ENCODE results near the gene CAPN12.
"Not testable (repeated sequence)": the region's sequence is repeated elsewhere in the genome, so short reads cannot be mapped to it uniquely, and the experiment has no call there.

The CAPN12 gene, protein sequence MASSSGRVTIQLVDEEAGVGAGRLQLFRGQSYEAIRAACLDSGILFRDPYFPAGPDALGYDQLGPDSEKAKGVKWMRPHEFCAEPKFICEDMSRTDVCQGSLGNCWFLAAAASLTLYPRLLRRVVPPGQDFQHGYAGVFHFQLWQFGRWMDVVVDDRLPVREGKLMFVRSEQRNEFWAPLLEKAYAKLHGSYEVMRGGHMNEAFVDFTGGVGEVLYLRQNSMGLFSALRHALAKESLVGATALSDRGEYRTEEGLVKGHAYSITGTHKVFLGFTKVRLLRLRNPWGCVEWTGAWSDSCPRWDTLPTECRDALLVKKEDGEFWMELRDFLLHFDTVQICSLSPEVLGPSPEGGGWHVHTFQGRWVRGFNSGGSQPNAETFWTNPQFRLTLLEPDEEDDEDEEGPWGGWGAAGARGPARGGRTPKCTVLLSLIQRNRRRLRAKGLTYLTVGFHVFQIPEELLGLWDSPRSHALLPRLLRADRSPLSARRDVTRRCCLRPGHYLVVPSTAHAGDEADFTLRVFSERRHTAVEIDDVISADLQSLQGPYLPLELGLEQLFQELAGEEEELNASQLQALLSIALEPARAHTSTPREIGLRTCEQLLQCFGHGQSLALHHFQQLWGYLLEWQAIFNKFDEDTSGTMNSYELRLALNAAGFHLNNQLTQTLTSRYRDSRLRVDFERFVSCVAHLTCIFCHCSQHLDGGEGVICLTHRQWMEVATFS

DNA sequence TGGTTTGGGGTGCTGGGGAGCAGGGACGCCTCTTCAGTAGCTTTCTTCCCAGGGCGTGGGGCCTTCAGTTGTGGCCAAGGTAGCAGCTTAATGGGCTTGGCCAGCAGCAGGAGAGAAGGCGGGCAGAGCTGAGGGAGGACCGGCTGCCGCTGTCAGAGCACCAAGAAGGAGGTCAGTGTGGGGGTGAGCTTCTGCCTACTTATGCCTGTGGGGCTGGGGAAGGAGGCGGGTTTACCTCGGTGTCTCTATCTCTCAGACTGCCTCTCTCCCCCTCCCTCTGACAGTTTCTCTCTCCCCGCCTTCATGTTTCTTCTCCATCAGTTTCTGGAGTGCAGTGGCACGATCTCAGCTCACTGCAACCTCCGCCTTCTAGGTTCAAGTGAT lies at the start of gene CAPN12:
Gene CAPN12 (minus strand): TSS at position 177 of the 384 bp plus-strand sequence. CDS start 309 bp downstream, outside the sequence.
- DNase-seq: no peak

DNA sequence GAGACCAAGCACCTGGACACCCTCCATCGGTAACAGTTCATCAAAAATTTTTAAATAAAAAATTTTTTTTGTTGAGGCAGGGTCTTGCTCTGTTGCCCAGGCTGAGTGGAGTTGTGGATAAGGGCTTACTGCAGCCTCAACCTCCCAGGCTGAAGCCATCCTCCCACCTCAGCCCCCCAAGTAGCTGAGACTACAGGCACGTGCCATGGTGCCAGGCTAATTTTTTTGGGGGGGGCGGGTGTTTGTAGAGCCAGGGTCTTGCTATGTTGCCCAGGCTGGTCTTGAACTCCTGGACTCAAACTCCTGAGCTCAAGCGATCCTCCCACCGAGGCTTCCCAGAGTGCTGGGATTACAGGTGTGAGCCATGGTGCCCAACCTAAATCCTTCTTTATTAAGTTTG lies 49.4 kb upstream of the CAPN12 start:
- no peak for DNase-seq

DNA sequence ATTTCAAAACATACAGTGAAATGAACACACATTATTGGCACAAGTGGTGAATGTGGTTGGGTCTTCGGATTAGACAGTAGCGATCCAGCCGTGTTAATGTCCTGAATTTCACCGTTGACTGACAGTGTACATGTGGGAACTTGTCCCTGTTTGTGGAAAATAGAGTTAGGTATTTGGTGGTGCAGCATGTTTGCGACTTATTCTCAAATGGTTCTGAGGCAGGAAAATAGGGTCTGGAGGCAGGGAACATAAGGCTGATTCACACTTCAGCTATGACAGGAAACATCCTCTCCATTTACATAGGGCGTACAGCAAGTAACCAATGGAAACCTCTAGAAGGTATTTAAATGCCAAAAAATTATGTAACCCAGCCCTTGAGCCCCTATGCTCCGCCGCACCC lies 48.9 kb upstream of the CAPN12 start:
- DNase-seq: peak in 1 of 2 experiments; percentile 24

DNA sequence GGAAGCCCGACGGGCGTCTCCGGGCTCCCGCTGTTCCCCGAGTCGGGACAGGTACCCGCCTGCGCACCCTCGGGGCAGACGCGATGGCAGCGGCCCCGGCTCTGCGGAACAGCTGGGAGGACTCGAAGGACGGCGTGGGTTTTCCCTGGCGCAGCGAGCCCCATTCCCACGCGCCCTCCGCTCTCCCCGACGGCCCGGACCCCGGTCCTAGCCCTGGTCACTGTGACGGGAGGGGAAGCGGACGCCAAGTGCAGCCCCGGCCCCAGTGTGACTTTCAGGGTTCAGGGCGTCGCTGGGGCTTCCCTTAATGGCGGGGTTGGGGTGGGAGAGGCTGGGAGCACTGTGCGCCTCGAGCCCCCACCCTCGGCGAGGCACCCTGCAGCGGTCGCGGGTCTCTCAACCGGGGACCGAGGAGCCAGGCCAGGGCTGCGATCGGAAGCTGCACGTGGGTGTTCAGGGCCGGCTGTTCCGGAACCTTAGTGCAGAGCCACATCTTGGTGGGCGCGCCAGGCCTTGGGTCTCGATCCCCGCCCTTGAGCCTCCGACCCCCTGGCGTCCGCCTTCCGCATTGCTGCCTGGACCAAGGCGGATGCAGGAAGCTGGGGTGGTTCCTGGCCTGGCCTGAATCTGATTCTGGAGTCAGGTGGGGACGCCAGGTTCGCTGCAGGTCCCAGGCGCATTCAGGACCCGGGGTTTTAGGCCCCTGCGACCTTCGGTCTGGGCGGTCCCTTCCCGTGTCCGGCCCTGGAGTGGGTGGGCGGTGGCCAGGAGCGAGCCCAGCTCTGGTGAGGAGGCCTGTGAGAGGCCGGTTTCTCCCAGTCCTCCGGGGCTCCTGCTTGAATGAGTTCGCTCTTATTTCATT lies 48.2 kb upstream of the CAPN12 start:
- DNase-seq: no peak

DNA sequence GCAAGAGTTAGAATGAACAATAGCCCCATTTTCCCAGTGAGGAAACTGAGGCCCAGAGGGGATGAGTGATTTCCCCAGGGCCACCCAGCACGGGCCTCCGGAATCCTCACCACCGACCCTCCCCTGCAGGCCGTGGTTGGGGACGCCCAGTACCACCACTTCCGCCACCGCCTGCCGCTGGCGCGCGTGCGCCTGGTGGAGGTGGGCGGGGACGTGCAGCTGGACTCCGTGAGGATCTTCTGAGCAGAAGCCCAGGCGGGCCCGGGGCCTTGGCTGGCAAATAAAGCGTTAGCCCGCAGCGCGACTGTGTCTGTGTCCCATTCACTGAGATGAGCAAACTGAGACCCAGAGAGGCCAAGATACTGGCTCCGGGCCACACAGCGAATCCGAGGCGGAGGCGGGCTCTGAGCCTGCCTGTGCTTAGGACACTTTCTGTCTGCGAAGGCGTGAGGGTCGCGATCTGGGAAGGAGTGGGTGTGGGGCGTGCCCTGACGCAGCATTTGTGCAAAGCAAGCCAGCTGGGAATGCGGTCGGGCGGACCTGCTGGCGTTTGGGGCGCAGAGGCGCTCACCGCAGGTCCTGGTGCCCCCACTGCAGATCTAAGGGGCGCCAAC lies 47.3 kb upstream of the CAPN12 start:
- not testable (repeated sequence) for DNase-seq

DNA sequence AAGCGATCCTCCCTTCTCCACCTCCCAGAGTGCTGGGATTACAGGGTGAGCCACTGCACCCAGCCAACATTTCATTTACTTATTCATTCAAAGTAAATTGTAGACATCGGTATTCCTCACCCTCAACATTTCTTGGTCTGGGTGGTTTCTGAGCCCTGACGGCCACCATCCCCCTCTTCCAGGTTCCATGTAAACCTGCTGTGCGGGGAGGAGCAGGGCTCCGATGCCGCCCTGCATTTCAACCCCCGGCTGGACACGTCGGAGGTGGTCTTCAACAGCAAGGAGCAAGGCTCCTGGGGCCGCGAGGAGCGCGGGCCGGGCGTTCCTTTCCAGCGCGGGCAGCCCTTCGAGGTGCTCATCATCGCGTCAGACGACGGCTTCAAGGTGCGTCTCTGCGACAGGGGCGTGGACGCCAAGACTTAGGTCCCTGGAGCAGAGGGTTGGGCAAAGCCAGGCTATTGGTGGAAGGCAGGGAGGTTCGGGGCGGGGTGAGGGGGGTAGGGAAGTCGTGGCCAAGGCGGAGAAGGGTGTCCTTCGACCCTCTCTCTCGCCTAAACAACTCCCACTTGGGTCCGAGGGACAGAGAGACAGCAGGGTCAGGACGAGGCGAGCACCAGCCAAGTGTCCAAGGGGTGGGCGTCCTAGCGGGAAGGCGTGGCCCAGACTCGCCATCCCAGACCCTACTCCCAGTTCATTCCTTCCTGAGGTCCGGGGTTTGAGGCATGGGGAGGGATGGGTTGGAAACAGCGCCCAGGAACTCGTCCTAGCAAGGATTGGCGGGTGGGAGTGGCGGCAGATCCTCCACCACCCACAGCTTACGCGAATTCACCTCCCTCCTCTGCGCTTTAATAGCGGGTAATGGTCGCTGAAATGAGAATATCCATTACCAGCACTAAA lies 46.5 kb upstream of the CAPN12 start:
- not testable (repeated sequence) for DNase-seq

DNA sequence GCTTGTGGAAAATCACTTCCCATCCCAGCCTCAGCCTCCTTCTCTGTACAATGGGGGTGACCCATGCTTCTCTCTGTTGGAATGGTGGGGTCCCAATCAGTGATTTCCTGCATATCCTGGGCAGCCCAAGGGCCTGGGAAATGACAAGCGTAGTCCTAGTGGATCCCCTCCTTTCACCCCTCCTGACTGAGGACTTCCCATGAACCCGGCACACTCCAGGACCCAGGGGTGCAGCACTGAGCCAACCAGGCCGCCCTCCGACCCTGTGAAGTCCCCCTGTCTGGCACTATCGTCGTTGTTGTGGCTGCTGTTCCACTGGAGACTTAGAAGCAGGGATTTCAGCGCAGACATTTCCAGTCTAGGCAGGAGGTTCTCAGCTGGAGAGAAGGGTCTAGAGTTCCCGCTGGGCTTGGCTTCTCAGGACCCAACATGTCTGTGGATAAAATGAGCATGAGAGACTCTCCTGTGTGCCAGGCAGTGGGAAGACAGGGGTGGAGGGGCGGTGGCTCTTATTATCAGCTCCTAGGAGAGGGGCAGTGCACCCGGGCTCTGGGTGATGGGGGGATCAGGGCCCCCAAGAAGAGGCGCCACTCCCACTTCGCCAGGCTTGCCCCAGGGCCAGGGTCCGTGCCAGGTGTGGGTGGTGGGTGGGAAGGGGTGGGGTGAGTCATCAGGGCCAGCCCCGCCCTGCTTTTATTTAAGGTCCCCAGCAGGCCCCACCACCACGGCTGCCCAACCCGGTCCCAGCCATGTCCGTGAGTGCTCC lies 44.4 kb upstream of the CAPN12 start, which contains the start of gene LGALS7B:
Gene LGALS7B (plus strand): TSS at position 723 of the 766 bp plus-strand sequence. CDS start 27 bp downstream, at position 750.
- DNase-seq: no peak

DNA sequence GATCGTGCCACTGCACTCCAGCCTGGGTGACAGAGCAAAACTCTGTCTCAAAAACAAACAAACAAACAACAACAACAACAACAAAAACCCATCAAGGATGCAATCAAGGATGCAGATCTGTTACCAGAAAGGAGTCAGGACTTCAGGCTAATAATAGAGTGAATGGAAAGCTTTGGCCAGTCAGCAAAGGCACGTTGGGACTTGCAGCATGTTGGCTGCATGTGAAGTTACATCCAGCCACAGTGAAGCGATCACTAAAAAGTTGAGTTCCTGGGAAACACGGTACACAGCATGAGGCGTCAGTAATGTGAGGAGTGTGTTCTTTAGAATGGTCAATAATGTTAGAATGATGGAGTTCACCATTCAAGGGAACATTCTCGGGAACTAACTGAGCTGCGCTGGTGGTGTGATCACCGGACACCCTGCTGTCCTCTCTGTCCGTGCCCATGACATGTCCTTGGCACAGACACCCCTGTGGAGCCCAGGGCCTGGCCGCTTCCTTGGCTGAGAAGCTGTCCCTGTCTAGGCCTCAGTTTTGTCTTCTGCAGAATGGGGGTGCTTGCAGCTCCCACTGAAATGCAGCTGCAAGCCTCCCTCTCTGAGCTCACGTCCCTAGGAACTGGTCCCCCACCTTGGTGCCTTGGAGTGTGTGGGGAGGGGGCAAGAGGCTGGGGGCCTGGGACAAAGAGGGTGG lies 42.4 kb upstream of the CAPN12 start:
- DNase-seq: no peak

DNA sequence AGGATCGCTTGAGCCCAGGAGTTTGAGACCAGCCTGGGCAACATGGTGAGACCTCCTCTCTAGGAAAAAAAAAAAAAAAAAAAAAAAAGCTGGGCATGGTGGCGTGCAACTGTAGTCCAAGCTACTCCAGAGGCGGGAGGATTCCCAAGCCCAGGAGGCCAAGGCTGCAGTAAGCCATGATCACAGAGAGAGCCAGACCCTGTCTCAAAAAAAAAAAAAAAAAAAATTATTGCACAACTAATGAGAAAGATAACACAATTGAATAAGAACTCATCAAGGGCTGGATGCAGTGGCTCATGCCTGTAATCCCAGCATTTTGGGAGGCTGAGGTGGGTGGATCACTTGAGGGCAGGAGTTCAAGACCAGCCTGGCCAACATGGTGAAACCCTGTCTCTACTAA lies 41.8 kb upstream of the CAPN12 start:
- not testable (repeated sequence) for DNase-seq

DNA sequence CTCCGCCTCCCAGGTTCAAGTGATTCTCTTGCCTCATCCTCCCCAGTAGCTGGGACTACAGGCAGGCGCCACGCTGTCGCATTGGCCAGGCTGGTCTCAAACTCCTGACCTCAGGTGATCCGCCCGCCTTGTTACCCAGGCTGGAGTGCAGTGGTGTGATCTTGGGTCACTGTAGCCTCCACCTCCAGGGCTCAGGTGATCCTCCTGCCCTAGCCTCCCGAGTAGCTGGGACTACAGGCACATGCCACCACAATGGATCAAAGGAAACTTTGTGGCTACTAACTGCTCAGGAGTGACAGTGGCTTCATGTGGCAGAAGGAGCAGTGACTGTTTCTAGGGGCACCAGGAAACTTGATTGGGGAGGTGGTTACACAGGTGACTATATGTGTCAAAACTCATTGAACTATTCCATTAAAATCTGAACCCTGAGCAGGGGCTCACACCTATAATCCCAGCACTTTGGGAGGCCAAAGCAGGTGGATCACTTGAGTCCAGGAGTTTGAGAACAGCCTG lies 41.0 kb upstream of the CAPN12 start:
- no peak for DNase-seq

DNA sequence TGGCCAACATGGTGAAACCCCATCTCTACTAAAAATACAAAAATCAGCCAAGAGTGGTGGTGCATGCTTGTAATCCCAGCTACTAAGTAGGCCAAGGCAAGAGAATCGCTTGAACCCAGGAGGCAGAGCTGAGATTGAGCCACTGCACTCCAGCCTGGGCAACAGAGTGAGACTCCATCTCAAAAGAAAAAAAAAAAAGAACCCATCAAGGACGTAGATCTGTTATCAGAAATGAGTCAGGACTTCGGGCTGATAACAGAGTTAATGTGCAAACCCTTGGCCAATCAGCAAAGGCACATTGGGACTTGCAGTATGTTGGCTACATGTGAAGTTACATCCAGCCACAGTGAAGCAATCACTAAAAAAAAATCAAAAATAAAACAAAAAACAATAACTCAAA lies 40.0 kb upstream of the CAPN12 start:
- no peak for DNase-seq

DNA sequence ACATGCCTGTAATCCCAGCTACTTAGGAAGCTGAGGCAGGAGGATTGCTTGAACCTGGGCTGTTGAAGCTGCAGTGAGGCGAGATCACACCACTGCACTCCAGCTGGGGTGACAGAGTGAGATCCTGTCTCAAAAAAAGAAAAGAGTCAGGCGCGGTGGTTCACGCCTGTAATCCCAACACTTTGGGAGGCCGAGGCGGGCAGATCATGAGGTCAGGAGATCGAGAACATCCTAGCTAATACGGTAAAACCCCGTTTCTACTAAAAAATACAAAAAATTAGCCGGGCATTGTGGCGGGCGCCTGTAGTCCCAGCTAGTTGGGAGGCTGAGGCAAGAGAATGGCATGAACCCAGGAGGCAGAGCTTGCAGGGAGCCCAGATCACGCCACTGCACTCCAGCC lies 37.9 kb upstream of the CAPN12 start:
- not testable (repeated sequence) for DNase-seq

DNA sequence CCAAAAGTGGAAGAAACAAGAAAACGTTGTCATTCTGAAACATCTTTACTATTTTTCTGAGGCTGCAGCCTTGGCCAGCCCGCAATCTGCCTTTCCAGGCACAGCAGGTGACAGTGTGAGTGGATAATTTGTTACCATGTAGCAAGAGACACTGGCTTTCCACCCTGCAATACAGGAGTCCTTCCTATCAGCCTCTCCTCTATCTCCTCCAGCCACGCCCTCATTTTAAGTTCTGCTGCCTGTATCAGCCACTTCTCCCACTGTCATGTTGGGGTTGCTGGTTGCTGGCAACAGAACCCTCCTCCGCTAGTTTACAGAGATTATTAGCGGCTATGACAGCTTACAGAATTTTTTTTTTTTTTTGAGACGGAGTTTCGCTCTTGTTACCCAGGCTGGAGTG lies 36.8 kb upstream of the CAPN12 start:
- no peak for DNase-seq

DNA sequence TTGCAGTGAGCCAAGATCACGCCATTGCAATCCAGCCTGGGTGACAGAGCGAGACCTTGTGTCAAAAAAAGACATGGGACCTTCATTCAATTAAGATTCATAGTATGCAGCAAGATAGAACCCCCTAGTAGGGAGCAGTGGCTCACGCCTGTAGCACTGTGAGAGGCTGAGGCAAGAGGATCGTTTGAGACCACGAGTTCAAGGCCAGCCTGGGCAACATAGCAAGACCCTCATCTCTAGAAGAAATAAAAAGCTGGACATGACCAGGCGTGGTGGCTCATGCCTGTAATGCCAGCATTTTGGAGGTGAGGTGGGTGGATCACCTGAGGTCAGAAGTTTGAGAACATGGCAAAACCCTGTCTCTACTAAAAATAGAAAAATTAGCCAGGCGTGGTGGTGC lies 36.2 kb upstream of the CAPN12 start:
- DNase-seq: no peak

DNA sequence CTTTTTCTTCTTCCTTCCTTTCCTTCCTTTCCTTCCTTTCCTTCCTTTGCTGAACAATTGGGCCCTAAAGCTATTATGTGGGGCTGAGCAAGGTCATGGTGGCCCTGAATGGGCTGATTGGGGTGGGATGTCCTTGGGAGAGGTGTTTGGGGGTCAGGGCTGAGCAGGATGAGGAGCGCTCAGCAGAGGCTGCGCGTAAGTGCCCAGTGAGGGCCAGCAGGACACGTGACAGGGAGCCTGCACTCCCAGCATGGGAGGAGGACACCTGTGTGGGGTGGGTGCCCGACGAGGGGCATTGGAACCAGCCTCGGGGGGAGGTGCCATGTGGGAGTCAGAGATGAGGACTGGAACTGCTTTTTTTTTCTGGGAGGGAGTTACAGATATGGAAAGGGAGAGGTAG lies 34.5 kb upstream of the CAPN12 start:
- DNase-seq: no peak

DNA sequence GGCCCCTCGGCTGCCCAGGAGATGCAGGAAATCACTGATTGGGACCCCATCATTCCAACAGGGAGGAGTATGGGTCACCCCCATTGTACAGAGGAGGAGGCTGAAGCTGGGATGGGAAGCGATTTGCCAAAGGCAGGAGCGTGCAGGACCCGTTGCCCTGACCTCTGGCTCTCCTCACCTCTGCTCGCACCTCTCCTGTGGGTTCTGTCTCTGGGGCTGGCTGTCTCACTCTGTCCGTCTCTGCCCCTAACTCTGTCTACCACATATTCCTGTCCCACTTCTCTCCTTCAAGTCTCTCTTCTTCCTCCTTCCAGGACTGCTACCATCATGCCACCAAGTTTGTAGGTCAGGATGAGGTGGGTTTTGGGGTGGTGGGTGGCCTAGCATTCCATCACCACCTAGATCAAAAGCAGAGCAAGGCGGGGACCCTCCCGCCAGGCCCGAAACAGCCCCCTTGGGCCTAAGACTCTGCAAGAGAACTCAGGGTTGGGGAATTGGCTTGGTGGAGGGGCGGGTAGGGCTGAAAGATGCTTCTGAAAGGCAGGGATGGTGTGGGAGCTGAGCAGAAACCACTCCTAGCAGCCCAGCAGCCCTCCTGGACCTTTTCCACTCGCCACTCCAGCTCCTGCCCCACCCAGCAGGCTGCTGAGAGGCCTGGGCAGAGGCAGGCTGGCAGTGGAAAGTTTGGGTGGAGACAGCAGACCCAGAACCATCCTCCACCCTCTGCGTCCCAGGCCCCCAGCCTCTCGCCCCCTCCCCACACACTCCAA lies 30.1 kb upstream of the CAPN12 start:
- DNase-seq: no peak

DNA sequence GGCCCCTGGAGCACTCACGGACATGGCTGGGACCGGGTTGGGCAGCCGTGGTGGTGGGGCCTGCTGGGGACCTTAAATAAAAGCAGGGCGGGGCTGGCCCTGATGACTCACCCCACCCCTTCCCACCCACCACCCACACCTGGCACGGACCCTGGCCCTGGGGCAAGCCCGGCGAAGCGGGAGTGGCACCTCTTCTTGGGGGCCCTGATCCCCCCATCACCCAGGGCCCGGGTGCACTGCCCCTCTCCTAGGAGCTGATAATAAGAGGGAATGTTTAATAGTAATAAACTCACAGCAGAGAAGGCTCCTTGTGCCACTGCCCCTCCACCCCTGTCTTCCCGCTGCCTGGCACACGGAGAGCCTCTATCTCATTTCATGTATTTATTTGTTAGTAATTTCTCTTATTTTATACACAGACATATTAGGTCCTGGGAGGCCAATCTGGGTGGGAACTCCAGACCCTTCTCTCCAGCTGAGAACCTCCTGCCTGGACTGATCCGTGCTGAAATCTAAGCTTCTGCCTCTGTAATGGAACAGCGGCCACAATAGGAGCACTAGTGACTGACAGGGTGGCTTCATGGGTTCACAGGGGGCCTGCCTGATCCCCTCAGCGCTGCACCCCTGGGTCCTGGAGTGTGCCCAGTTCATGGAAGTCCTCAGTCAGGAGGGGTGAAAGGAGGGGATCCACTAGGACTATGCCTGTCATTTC lies 29.3 kb upstream of the CAPN12 start, which contains the start of gene LGALS7:
Gene LGALS7 (minus strand): TSS at position 49 of the 709 bp plus-strand sequence. CDS start 25 bp downstream, at position 24.
- no peak for DNase-seq

DNA sequence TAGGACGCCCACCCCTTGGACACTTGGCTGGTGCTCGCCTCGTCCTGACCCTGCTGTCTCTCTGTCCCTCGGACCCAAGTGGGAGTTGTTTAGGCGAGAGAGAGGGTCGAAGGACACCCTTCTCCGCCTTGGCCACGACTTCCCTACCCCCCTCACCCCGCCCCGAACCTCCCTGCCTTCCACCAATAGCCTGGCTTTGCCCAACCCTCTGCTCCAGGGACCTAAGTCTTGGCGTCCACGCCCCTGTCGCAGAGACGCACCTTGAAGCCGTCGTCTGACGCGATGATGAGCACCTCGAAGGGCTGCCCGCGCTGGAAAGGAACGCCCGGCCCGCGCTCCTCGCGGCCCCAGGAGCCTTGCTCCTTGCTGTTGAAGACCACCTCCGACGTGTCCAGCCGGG lies 27.3 kb upstream of the CAPN12 start:
- DNase-seq: not testable (repeated sequence)
